ENCODE measurements around the gene TRIOBP. TPM values are rescaled to one million over a fixed set of nuclear protein-coding genes. Genes with fewer than 3 reads are reported as not detected.

Gene TRIOBP
- total and polyA plus RNA-seq, 2 of the 13 experiments (the other 11 are each of a cell fraction or from before 2014, with no cell fraction given) = 6.1 to 15.4 TPM

- TF ChIP-seq ZNF318 (CRISPR knock-in tag; IDR thresholded peaks at IDR 0.05) = peak; percentile 97
- no peak for TF ChIP-seq ZNF740 (CRISPR knock-in tag; IDR thresholded peaks at IDR 0.05)
- TF ChIP-seq ZNF614 (CRISPR knock-in tag; IDR thresholded peaks at IDR 0.05; ENCODE audit: borderline replicate concordance) = 0 out of 2 replicates have a peak, but pooled peaks have one; percentile 64
- peak; percentile 46; the same call in 1 of the 2 replicates for TF ChIP-seq BORCS8-MEF2B (CRISPR knock-in tag; IDR thresholded peaks at IDR 0.05)
- no peak for TF ChIP-seq ZNF275 (CRISPR knock-in tag; IDR thresholded peaks at IDR 0.05; ENCODE audit: borderline replicate concordance)
- no peak for TF ChIP-seq IRF2 (CRISPR knock-in tag; IDR thresholded peaks at IDR 0.05)
- TF ChIP-seq KLF6 (CRISPR knock-in tag; IDR thresholded peaks at IDR 0.05) = peak; percentile 49; the same call in 1 of the 2 replicates
- TF ChIP-seq ZNF143 (CRISPR knock-in tag; IDR thresholded peaks at IDR 0.05) = peak; percentile 55; the same call in 1 of the 2 replicates
- TF ChIP-seq ZNF205 (CRISPR knock-in tag; IDR thresholded peaks at IDR 0.05) = 0 out of 2 replicates have a peak, but pooled peaks have one; percentile 56
- 0 out of 2 replicates have a peak, but pooled peaks have one; percentile 25 for TF ChIP-seq TGIF2 (CRISPR knock-in tag; IDR thresholded peaks at IDR 0.05)
- TF ChIP-seq BHLHE40 (IDR thresholded peaks at IDR 0.05; ENCODE audit: low read length) = peak; percentile 9; the same call in 1 of the 2 replicates
- TF ChIP-seq ZNF572 (CRISPR knock-in tag; IDR thresholded peaks at IDR 0.05) = no peak
- peak; percentile 77; the same call in 1 of the 2 replicates for TF ChIP-seq IRF9 (CRISPR knock-in tag; IDR thresholded peaks at IDR 0.05; ENCODE audit: borderline replicate concordance)
- TF ChIP-seq SRF (IDR thresholded peaks at IDR 0.05; ENCODE audit: low read depth, low read length) = peak; percentile 86
- TF ChIP-seq SP2 (CRISPR knock-in tag; IDR thresholded peaks at IDR 0.05) = peak; percentile 74
- TF ChIP-seq SPEN (CRISPR knock-in tag; IDR thresholded peaks at IDR 0.05; ENCODE audit: low read depth) = peak; percentile 82; the same call in 1 of the 2 replicates
- TF ChIP-seq MYPOP (CRISPR knock-in tag; IDR thresholded peaks at IDR 0.05) = peak; percentile 82
These were observed 110.8 kb downstream of the TRIOBP start, which contains the start of gene GCAT (continued) for GRCh38 chr22:37807410-37808293.
